Neural cell (in vitro differentiated cells): Measurements from ENCODE around the gene ENTREP1. TPM values are rescaled to one million over a fixed set of nuclear protein-coding genes. Genes with fewer than 3 reads are reported as not detected.

Experiments
- H2AFZ ChIP-seq: fragments of 200-600, 300-800 bp; sonication (generic), shearing (Covaris generic); 2 replicates; pipeline ENCODE4 v1.6.0; 2014; ENCODE audit warnings: low read depth, mild to moderate bottlenecking, antibody characterized with exemption, low read length, moderate library complexity
- H3F3A ChIP-seq: fragments of 200-600 bp; shearing (Covaris generic); 2 replicates; pipeline ENCODE4 v1.6.1; 2016; ENCODE audit warnings: mild to moderate bottlenecking, moderate library complexity, mixed read lengths, antibody characterized with exemption, low read length; ENCODE audit not compliant: insufficient read depth, poor library complexity, severe bottlenecking
- H3K27ac ChIP-seq: fragments of 200-600, 300-800 bp; sonication (generic), shearing (Covaris generic); 2 replicates; pipeline ENCODE4 v1.5.1; 2014; ENCODE audit warnings: mild to moderate bottlenecking, low read length, moderate library complexity
- H3K27me3 ChIP-seq: fragments of 300-800, 200-600 bp; sonication (generic), shearing (Covaris generic); 2 replicates; pipeline ENCODE4 v1.6.0; 2014; ENCODE audit warnings: mild to moderate bottlenecking, low read depth, low read length, moderate library complexity; ENCODE audit not compliant: insufficient read depth
- H3K36me3 ChIP-seq: fragments of 300-800, 200-600 bp; sonication (generic), shearing (Covaris generic); 2 replicates; pipeline ENCODE4 v1.5.1; 2014; ENCODE audit warnings: mild to moderate bottlenecking, antibody characterized with exemption, low read length, moderate library complexity; ENCODE audit not compliant: insufficient read depth
- H3K4me2 ChIP-seq: fragments of 300-800, 200-600 bp; sonication (generic), shearing (Covaris generic); 2 replicates; pipeline ENCODE4 v1.6.0; 2014; ENCODE audit warnings: mild to moderate bottlenecking, low read length
- H3K4me3 ChIP-seq: fragments of 300-800, 200-600 bp; sonication (generic), shearing (Covaris generic); 2 replicates; pipeline ENCODE4 v1.5.1; 2014; ENCODE audit warnings: mild to moderate bottlenecking, low read length, moderate library complexity
- H3K79me2 ChIP-seq: fragments of 200-600 bp; shearing (Covaris generic); replicated peaks from 2 replicates; pipeline ENCODE4 v1.6.0; 2014; ENCODE audit warnings: mild to moderate bottlenecking, low read length, moderate library complexity; ENCODE audit not compliant: insufficient read depth
- H3K9ac ChIP-seq: fragments of 300-800, 200-600 bp; sonication (generic), shearing (Covaris generic); 2 replicates; pipeline ENCODE4 v1.6.1; 2016; ENCODE audit warnings: mild to moderate bottlenecking, low read length, mixed read lengths
- H3K9me2 ChIP-seq: fragments of 200-600 bp; shearing (Covaris generic); 2 replicates; pipeline ENCODE4 v1.6.1; 2016; ENCODE audit warnings: mild to moderate bottlenecking, low read length, mixed read lengths; ENCODE audit not compliant: insufficient read depth
- H3K9me3 ChIP-seq: fragments of 200-600, 300-800 bp; sonication (generic), shearing (Covaris generic); 2 replicates; pipeline ENCODE4 v1.6.1; 2016; ENCODE audit warnings: mild to moderate bottlenecking, mixed run types, low read length, moderate library complexity, mixed read lengths
- H4K20me1 ChIP-seq: fragments of 200-600 bp; shearing (Covaris generic); 2 replicates; pipeline ENCODE4 v1.6.1; 2016; ENCODE audit warnings: mild to moderate bottlenecking, mixed run types; ENCODE audit not compliant: insufficient read depth
- CTCF ChIP-seq: fragments of 450-650 bp; IDR thresholded peaks from 2 replicates; pipeline ENCODE4 v1.5.1; 2014; ENCODE audit warnings: antibody characterized with exemption, mild to moderate bottlenecking, moderate library complexity; ENCODE audit not compliant: poor library complexity, severe bottlenecking
- EP300 ChIP-seq: fragments of 450-650 bp; conservative IDR thresholded peaks from 2 replicates; pipeline ENCODE4 v1.6.1; 2014; ENCODE audit warnings: antibody characterized with exemption, mild to moderate bottlenecking, moderate library complexity; ENCODE audit not compliant: poor library complexity, severe bottlenecking
- EZH2 ChIP-seq: fragments of 200-600, 300-800 bp; shearing (Covaris generic), sonication (generic); IDR thresholded peaks from 2 replicates; pipeline ENCODE4 v1.6.1; 2014; ENCODE audit warnings: antibody characterized with exemption, low read length, borderline replicate concordance, mild to moderate bottlenecking; ENCODE audit not compliant: insufficient read depth, poor library complexity, severe bottlenecking
- MXI1 ChIP-seq: fragments of 450-650 bp; conservative IDR thresholded peaks from 2 replicates; pipeline ENCODE4 v1.6.1; 2014; ENCODE audit warnings: antibody characterized with exemption, mild to moderate bottlenecking; ENCODE audit not compliant: poor library complexity, severe bottlenecking
- POLR2AphosphoS5 ChIP-seq: IDR thresholded peaks from 2 replicates; pipeline ENCODE4 v1.6.1; 2012
- RAD21 ChIP-seq: fragments of 450-650 bp; conservative IDR thresholded peaks from 2 replicates; pipeline ENCODE4 v1.6.1; 2014; ENCODE audit warnings: antibody characterized with exemption, mild to moderate bottlenecking, moderate library complexity
- REST ChIP-seq: IDR thresholded peaks from 2 replicates; pipeline ENCODE4 v1.6.1; 2012; ENCODE audit warnings: borderline replicate concordance
- SMC3 ChIP-seq: fragments of 450-650 bp; conservative IDR thresholded peaks from 2 replicates; pipeline ENCODE4 v1.6.1; 2014; ENCODE audit warnings: antibody characterized with exemption, mild to moderate bottlenecking, moderate library complexity; ENCODE audit not compliant: poor library complexity
- TAF1 ChIP-seq: IDR thresholded peaks from 2 replicates; pipeline ENCODE4 v1.6.1; 2012; ENCODE audit warnings: low read depth
- polyA plus RNA-seq: library from polyadenylated mRNA; depleted of rRNA; stranded (reverse); fragments of >200 nt; gene quantifications from 2 replicates; pipeline ENCODE4 v1.2.3, GENCODE V29; 2014

The ENTREP1 gene
- polyA plus RNA-seq, 1 donor from 2014 or later = 2.0 TPM

DNA sequence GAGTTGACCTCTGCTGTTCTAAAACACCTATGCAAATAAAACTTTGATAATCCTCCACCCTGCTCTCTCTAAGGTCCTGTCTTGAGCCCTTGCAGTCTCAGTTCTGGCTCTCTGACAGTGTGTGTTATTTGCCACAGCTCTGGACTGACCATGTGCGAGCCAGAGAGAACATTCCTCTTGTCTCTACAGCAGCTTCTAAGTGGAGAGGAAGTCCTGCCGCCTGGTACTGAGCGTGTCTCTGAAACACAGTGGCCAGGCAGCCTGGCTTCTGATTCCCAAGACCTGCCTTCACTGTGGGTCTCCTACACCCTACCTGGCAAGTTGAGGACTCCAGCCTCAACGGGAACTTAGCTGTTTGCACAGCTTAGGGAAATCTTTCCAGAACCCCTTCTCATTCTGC lies 61.6 kb downstream of the ENTREP1 start:
- Histone ChIP-seq H4K20me1 (no peaks in the 10 kb centered on the region), H3K27ac (no peak overlapping the region), H3F3A (no peaks in the 10 kb centered on the region), H3K9me2 (no peaks in the 10 kb centered on the region), H3K9ac (no peak overlapping the region), H3K79me2 (no peaks in the 10 kb centered on the region), H2AFZ (no peak overlapping the region), H3K4me3 (no peak overlapping the region), H3K36me3 (no peaks in the 10 kb centered on the region), H3K4me2 (no peak overlapping the region), H3K27me3 (no peaks in the 10 kb centered on the region), H3K9me3 (no peaks in the 10 kb centered on the region)
- TF ChIP-seq CTCF (no peak), SMC3 (no peak), REST (no peak), EP300 (no peak)

- Histone ChIP-seq H2AFZ (no peak overlapping the region), H3K79me2 (no peaks in the 10 kb centered on the region), H3F3A (no peaks in the 10 kb centered on the region), H3K9ac (no peak overlapping the region), H3K27ac (no peak overlapping the region), H4K20me1 (no peaks in the 10 kb centered on the region), H3K27me3 (no peaks in the 10 kb centered on the region), H3K4me2 (no peak overlapping the region), H3K4me3 (no peak overlapping the region), H3K9me2 (no peaks in the 10 kb centered on the region), H3K9me3 (no peaks in the 10 kb centered on the region), H3K36me3 (no peaks in the 10 kb centered on the region)
- no peak for TF ChIP-seq CTCF
- TF ChIP-seq TAF1 = no peak
- TF ChIP-seq POLR2AphosphoS5 = no peak
- no peak for TF ChIP-seq REST
- no peak for TF ChIP-seq EP300
- TF ChIP-seq EZH2 = no peak
- no peak for TF ChIP-seq SMC3
- no peak for TF ChIP-seq MXI1
- no peak for TF ChIP-seq RAD21
Measured at GRCh38 chr9:69388596-69388995, 63.6 kb downstream of the ENTREP1 start.
